Upper lobe of left lung (tissue), 6 donors: ENCODE measurements around the gene ASIC2. TPM values are rescaled to one million over a fixed set of nuclear protein-coding genes. Genes with fewer than 3 reads are reported as not detected.
A peak's percentile ranks its signal among the peaks of the same experiment; 100 is the strongest.

Experiments used
- ATAC-seq, 2 donors: fragments of 200-7000 bp; cut with Tn5 transposase; one replicate each; pipeline ENCODE4 v1.9.1; 2022; ENCODE audit warnings: mild to moderate bottlenecking in 2 of 2, moderate library complexity in 2 of 2; ENCODE audit not compliant: low FRiP score in 2 of 2
- DNase-seq, 2 donors: peaks; one replicate each; pipeline ENCODE4 v3.0.0-alpha.2; 2019 to 2020
- H3K27ac ChIP-seq, 4 donors: fragments of 200-600 bp; sonication (generic); one replicate each; pipeline ENCODE4 v1.5.1; 2016 to 2019
- H3K27me3 ChIP-seq, 4 donors: fragments of 200-600 bp; sonication (generic); one replicate each; pipeline ENCODE4 v1.5.1; 2017 to 2019
- H3K36me3 ChIP-seq, 4 donors: fragments of 200-600 bp; sonication (generic); one replicate each; pipeline ENCODE4 v1.5.1; 2016 to 2019
- H3K4me1 ChIP-seq, 4 donors: fragments of 200-600 bp; sonication (generic); one replicate each; pipeline ENCODE4 v1.5.1; 2018 to 2019
- H3K4me3 ChIP-seq, 4 donors: fragments of 200-600 bp; sonication (generic); one replicate each; pipeline ENCODE4 v1.5.1; 2017 to 2019; ENCODE audit warnings: mild to moderate bottlenecking in 2 of 4, moderate library complexity in 1 of 4
- H3K9me3 ChIP-seq, 4 donors: fragments of 200-600 bp; sonication (generic); one replicate each; pipeline ENCODE4 v1.5.1; 2018 to 2019
- EP300 ChIP-seq, 4 donors: sonication (generic); formaldehyde crosslinking; IDR thresholded peaks; one replicate each; pipeline ENCODE4 v1.5.1; 2017; ENCODE audit warnings: antibody characterized with exemption in 4 of 4, control low read depth in 2 of 4
- POLR2A ChIP-seq, 4 donors: fragments of 450-650 bp; IDR thresholded peaks; one replicate each; pipeline ENCODE4 v1.5.1; 2016 to 2017; ENCODE audit warnings: antibody characterized with exemption in 4 of 4, mild to moderate bottlenecking in 2 of 4
- POLR2AphosphoS5 ChIP-seq, 2 donors: sonication (generic); formaldehyde crosslinking; IDR thresholded peaks; one replicate each; pipeline ENCODE4 v1.5.1; 2017; ENCODE audit warnings: antibody characterized with exemption in 2 of 2
- WGBS, 2 donors: methylation state at CpG; one replicate each; pipeline ENCODE4 v1.1.5; 2017 to 2018; 5-methylcytosine and 5-hydroxymethylcytosine counted together
- total RNA-seq, 6 donors: library from RNA; depleted of rRNA in 4 of 6; stranded (reverse); fragments of >200 nt in 4 of 6; gene quantifications; one replicate each; pipeline versions ENCODE4 v1.1.0 to v1.2.1, GENCODE V29; 2016 to 2021
- TF ChIP-seq, protein P1 (sequence below), 6 experiments: fragments of 450-650 bp in 4 of 6; fragments of 200-600 bp in 2 of 6; sonication (generic) in 2 of 6; IDR thresholded peaks; one replicate each; pipeline ENCODE4 v1.5.1; 2016 to 2019; ENCODE audit warnings: antibody characterized with exemption in 6 of 6
- donor health status: DM: no; HTN: no; CAD: no; lungs with moderate emphysema.
- donor health status: DM: no; HTN: yes; CAD: no; lungs with severe emphysema.

Gene ASIC2
- under 1 TPM in 1 of 6 donors, not detected in 5; 0.17 TPM for total RNA-seq

DNA sequence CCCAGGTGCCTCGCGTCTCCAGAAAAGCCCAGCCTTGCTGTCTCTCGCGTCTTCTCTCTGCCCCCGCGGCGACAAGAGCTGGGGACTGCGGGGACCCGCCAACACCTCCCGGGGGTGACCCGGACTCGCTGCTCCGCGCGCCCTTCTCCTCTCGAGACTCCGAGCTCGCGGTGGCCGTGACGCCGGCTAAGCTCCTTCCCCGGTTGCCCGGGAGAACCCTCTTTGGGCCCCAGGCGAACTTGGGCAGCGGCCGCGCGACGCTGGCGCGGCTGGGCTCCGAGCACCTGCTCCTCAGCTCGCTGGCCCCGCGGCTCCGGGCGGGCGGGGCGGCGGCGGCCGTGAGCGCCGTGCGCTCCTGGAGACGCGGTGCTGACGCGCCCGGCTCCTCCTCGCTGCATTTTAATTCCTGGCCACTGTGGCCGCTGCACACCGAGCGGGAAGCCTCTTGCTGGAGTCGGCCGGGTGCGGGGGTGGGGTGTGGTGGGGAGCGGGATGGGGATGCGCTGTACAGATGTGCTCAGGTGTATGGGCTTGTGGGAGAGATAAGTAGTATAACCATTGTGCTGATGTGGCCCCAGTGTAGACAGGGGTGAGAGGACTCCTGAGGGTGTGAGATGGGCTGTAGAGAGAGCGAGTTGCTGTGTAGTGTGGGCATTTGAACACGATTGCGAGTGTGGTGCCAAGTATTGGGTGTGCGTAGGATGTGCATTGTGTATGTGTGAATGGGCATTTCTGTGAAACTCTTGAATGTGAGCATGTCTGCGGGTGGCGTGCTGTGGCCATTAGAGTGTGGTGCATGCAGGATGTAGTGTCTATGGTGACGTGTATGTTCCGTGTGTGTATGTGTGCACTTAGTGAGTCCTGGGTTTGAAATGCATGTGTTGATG lies at the start of gene ASIC2:
Gene ASIC2 (minus strand): TSS at position 315 of the 887 bp plus-strand sequence.
- H3K9me3 ChIP-seq, result no peaks in the 10 kb centered on the region
- DNase-seq (peak in 1 of 2 donors; percentile 82), ATAC-seq (peak in 1 of 2 donors; percentile 5)
- no peaks in the 10 kb centered on the region for H3K36me3 ChIP-seq
- WGBS, 2 donors, result 19 to 25% methylated on average over 24 to 32 of the region's 68 CpGs
- TF ChIP-seq, protein P1, sequence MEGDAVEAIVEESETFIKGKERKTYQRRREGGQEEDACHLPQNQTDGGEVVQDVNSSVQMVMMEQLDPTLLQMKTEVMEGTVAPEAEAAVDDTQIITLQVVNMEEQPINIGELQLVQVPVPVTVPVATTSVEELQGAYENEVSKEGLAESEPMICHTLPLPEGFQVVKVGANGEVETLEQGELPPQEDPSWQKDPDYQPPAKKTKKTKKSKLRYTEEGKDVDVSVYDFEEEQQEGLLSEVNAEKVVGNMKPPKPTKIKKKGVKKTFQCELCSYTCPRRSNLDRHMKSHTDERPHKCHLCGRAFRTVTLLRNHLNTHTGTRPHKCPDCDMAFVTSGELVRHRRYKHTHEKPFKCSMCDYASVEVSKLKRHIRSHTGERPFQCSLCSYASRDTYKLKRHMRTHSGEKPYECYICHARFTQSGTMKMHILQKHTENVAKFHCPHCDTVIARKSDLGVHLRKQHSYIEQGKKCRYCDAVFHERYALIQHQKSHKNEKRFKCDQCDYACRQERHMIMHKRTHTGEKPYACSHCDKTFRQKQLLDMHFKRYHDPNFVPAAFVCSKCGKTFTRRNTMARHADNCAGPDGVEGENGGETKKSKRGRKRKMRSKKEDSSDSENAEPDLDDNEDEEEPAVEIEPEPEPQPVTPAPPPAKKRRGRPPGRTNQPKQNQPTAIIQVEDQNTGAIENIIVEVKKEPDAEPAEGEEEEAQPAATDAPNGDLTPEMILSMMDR (IDR thresholded peaks at IDR 0.05), result no peak
- peaks cover 16 to 26% (median 21%) of the 10 kb centered on the region in 4 donors for H3K4me1 ChIP-seq
- no peak within 1 kb of the TSS for H3K27ac ChIP-seq
- peak within 1 kb of the TSS; percentile 14 to 43 (median 28) for H3K4me3 ChIP-seq
- peaks cover 0 to 39% (median 16%) of the 10 kb centered on the region in 4 donors for H3K27me3 ChIP-seq

DNA sequence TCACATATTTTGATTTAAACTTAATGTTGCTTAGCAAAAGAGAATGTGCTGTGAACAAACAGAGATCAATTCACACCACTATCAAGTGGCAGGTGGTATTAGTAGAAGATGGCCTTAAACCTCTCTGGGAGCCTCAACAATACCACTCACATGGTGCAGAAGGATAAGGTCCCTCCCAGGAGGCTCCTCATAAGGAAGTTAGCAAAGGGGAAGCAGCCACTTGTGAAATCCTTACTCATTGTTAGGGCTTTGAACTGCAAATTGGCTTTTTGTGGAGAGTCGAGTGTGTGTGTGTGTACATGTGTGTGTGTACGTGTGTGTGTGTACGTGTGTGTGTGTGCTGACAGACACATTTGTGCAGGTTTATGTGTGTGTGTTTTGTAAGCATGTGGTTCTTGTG lies 48.9 kb upstream of the ASIC2 start:
- no peaks in the 10 kb centered on the region for H3K27me3 ChIP-seq
- 29 to 63% methylated on average over 3 of the region's 3 CpGs for WGBS, 2 donors
- ATAC-seq (no peak), DNase-seq (no peak)
- H3K27ac ChIP-seq, result no peak overlapping the region
- H3K9me3 ChIP-seq, result no peaks in the 10 kb centered on the region
- H3K36me3 ChIP-seq, result no peaks in the 10 kb centered on the region
- H3K4me3 ChIP-seq, result no peak overlapping the region
- TF ChIP-seq POLR2AphosphoS5 (IDR thresholded peaks at IDR 0.05) (no peak), POLR2A (IDR thresholded peaks at IDR 0.05) (no peak), EP300 (IDR thresholded peaks at IDR 0.05) (no peak)
- TF ChIP-seq, protein P1 (IDR thresholded peaks at IDR 0.05), result no peak
- no peaks in the 10 kb centered on the region for H3K4me1 ChIP-seq

DNA sequence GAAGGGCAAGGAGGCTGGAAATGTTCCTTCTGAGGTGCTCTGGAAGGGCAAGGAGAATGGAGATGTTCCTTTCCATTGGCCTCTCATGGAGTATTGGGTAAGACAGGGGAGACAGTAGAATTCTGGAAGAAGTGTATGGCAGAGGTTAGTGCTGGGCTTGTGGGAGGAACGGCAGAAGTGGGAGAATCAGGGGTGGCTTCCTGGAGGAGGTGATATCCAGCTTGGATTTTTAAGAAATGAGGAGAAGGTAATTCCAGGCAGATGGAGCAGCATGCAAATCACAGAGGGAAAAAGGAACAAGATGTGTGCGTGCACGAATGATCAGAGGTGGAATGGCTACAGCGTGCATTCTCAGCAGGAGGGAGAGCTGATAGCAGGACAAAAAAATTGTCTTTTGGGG lies 45.1 kb upstream of the ASIC2 start:
- Histone ChIP-seq H3K4me3 (no peak overlapping the region), H3K9me3 (no peaks in the 10 kb centered on the region), H3K4me1 (no peaks in the 10 kb centered on the region), H3K27ac (no peak overlapping the region), H3K27me3 (no peaks in the 10 kb centered on the region), H3K36me3 (no peaks in the 10 kb centered on the region)
- ATAC-seq (no peak), DNase-seq (no peak)
- 72 to 81% methylated on average over 4 of the region's 4 CpGs for WGBS, 2 donors
- TF ChIP-seq POLR2A (IDR thresholded peaks at IDR 0.05) (no peak), EP300 (IDR thresholded peaks at IDR 0.05) (no peak), POLR2AphosphoS5 (IDR thresholded peaks at IDR 0.05) (no peak)
- TF ChIP-seq, protein P1 (IDR thresholded peaks at IDR 0.05), result no peak

DNA sequence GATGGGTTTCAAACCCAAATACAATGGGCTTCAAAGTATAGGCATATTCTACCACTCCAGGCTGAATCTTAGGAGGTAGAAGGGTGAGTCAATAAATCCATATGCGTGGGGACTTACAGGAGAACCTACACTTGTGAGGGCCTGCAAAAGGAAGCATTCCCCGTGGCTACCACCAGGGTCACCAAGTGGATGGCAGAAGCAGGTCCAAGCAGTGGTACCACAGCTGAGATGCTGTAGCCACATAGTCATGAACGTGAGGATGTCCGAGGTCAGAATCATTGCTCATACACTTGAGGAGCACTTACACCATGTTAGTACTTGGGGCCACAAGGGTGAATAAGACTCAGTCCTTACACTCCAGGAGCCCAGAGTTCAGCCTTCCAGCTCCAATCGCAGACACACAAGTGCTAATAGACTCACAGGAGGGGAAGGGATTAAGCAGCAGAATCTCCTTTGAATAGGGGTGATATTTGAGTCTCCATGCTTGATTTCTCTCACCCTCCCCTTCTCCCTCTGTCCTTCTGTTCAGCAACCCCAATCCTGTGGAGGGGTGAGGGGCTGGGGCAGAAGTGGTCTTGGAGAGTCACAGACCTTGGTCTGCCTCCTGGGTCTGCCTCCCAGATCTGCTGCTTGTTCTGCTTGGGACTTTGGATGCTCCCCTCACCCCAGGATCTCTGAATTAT lies 42.5 kb upstream of the ASIC2 start:
- TF ChIP-seq POLR2AphosphoS5 (IDR thresholded peaks at IDR 0.05) (no peak), EP300 (IDR thresholded peaks at IDR 0.05) (no peak), POLR2A (IDR thresholded peaks at IDR 0.05) (no peak)
- TF ChIP-seq, protein P1 (IDR thresholded peaks at IDR 0.05), result no peak
- no peak for ATAC-seq

More for the DNA sequence above, 42.5 kb upstream of the ASIC2 start:
- H3K4me1 ChIP-seq, result no peaks in the 10 kb centered on the region
- no peak overlapping the region for H3K27ac ChIP-seq
- no peaks in the 10 kb centered on the region for H3K9me3 ChIP-seq
- no peak overlapping the region for H3K4me3 ChIP-seq
- 33 to 55% methylated on average over 3 to 5 of the region's 5 CpGs for WGBS, 2 donors
- no peaks in the 10 kb centered on the region for H3K36me3 ChIP-seq
- DNase-seq, result no peak
- H3K27me3 ChIP-seq, result no peaks in the 10 kb centered on the region
